Subcutaneous adipose tissue (tissue), 4 donors: ENCODE measurements around the gene ZBTB8B. TPM values are rescaled to one million over a fixed set of nuclear protein-coding genes. Genes with fewer than 3 reads are reported as not detected.

Experiments
- total RNA-seq, 4 donors: library from RNA; depleted of rRNA; stranded (reverse); fragments of >200 nt; gene quantifications; one replicate each; pipeline ENCODE4 v1.1.0, GENCODE V29; 2016
- TF ChIP-seq, protein P1 (sequence below): fragments of 450-650 bp; IDR thresholded peaks from one replicate; pipeline ENCODE4 v1.5.1; 2016; ENCODE audit warnings: low read depth, mild to moderate bottlenecking, control low read depth, antibody characterized with exemption, moderate library complexity

Gene ZBTB8B
- under 1 TPM in 1 of 4 donors, not detected in 3; under 0.01 TPM for total RNA-seq

DNA sequence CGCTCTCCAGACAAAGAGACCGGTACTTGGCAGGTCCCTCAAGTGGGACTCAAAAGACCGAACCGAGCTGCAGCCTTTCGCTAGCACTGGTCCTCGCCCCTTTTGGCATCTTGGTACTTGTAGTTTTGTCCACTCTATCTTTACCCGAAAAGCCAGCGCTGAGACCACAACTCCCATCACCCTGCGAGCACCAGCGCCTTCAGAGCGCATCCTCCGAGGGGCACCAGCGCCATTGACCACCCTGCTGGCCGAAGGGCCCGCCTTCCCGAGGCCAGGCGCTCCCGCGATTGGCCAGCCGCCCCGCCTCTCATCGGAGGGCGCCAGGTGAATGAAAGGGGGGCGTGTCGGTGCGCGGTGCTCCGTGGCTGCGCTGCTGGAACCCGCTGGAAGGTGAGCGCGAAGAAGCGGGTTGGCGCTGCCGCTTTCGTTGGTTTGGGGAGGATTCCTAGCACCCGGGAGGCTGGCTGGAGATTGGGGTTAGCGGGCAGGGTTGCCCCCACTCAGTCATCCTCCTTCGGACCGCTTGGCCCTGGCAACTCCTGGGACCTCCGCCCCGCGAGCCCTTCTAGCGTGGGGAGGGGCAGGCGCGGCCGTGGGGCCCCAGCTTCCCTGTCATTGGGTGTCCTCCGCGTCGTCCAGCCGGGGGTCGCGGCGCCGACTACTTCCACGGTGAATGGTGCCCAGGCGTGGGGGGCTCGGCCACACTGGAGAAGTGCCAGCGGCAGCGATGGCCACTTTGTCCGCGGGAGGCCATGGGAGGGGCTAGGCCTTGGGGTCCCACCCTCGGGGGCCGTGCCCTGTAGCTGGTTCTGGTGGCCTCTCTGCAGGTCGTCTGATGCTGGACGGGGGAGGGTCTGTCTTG, at the start of gene ZBTB8B:
ZBTB8B (plus strand) TSS at position 357 of the 862 bp plus-strand sequence. CDS start 5,553 bp downstream, outside the sequence.
- TF ChIP-seq, protein P1, sequence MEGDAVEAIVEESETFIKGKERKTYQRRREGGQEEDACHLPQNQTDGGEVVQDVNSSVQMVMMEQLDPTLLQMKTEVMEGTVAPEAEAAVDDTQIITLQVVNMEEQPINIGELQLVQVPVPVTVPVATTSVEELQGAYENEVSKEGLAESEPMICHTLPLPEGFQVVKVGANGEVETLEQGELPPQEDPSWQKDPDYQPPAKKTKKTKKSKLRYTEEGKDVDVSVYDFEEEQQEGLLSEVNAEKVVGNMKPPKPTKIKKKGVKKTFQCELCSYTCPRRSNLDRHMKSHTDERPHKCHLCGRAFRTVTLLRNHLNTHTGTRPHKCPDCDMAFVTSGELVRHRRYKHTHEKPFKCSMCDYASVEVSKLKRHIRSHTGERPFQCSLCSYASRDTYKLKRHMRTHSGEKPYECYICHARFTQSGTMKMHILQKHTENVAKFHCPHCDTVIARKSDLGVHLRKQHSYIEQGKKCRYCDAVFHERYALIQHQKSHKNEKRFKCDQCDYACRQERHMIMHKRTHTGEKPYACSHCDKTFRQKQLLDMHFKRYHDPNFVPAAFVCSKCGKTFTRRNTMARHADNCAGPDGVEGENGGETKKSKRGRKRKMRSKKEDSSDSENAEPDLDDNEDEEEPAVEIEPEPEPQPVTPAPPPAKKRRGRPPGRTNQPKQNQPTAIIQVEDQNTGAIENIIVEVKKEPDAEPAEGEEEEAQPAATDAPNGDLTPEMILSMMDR: no peak

GRCh38 chr1:32421775-32422174, 43.1 kb upstream of the ZBTB8B start:
- TF ChIP-seq, protein P1: no peak

DNA sequence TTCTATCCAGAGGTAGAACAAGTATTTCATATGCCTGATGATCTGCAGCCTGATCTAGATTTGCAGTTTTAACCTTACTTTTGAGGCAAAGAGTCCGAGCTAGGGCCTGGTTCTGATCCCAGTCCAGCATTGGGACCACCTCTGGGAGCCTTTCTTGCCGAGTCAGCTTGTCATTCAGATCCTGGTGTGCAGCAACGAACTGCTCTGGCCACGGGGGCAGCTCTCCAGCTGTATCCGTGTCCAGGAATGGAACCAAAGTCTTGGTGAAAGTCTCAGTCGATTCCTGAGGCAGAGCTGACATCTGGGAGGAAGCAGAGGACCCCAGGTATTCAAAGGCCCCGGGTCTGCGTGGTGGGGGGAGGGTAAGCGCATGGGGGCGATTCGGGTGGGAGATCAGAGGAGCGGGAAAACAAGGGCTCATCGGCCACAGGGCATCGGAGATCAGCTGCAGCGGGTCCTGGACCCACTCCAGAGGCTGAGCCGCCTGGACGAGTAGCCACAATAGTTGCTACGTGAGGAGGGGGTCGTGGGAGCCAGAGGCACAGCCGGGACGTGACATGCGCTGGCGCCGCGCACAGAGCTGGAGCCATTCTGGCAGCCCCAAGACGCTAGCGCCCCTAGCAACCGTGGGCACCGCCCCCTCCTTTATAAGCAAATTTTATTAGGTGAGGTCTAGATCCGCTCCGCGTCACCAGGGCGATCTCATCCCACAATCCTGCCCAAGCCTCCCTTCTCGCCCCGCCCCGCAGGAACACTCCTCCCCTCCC, 38.2 kb upstream of the ZBTB8B start:
- TF ChIP-seq, protein P1: no peak

- TF ChIP-seq, protein P1: no peak
These were observed 37.5 kb upstream of the ZBTB8B start for GRCh38 chr1:32427264-32427963.

GRCh38 chr1:32431736-32432400, 33.0 kb upstream of the ZBTB8B start:
- TF ChIP-seq, protein P1: no peak

- TF ChIP-seq, protein P1: no peak
These were observed 26.7 kb upstream of the ZBTB8B start for GRCh38 chr1:32438136-32438535.
